HEK293 (cell line): ENCODE data around the gene UBE2E1.
"Not testable (repeated sequence)": the region's sequence is repeated elsewhere in the genome, so short reads cannot be mapped to it uniquely, and the experiment has no call there.

Source experiments
- FEZF1 ChIP-seq: fragments of 450-650 bp; formaldehyde crosslinking; IDR thresholded peaks from 2 replicates; pipeline ENCODE4 v1.5.1; 2016; ENCODE audit warnings: missing biosample characterization, missing genetic modification characterization
- YY1 ChIP-seq: fragments of 450-650 bp; formaldehyde crosslinking; IDR thresholded peaks from 2 replicates; pipeline ENCODE4 v1.5.1; 2018; ENCODE audit warnings: missing biosample characterization, missing genetic modification characterization
- ZNF174 ChIP-seq: fragments of 450-650 bp; formaldehyde crosslinking; IDR thresholded peaks from 2 replicates; pipeline ENCODE4 v1.5.0; 2017; ENCODE audit warnings: missing biosample characterization, mild to moderate bottlenecking, missing genetic modification characterization
- ZNF776 ChIP-seq: fragments of 450-650 bp; formaldehyde crosslinking; IDR thresholded peaks from 2 replicates; pipeline ENCODE4 v1.5.0; 2017; ENCODE audit warnings: missing biosample characterization, missing genetic modification characterization, borderline replicate concordance
- TF ChIP-seq, protein P1 (sequence below): fragments of 450-650 bp; formaldehyde crosslinking; IDR thresholded peaks from 2 replicates; pipeline ENCODE4 v1.5.1; 2016; ENCODE audit warnings: missing biosample characterization, missing genetic modification characterization
- TF ChIP-seq, protein P2 (sequence below): fragments of 450-650 bp; formaldehyde crosslinking; IDR thresholded peaks from 2 replicates; pipeline ENCODE4 v1.5.1; 2016; ENCODE audit warnings: missing biosample characterization, missing genetic modification characterization

DNA sequence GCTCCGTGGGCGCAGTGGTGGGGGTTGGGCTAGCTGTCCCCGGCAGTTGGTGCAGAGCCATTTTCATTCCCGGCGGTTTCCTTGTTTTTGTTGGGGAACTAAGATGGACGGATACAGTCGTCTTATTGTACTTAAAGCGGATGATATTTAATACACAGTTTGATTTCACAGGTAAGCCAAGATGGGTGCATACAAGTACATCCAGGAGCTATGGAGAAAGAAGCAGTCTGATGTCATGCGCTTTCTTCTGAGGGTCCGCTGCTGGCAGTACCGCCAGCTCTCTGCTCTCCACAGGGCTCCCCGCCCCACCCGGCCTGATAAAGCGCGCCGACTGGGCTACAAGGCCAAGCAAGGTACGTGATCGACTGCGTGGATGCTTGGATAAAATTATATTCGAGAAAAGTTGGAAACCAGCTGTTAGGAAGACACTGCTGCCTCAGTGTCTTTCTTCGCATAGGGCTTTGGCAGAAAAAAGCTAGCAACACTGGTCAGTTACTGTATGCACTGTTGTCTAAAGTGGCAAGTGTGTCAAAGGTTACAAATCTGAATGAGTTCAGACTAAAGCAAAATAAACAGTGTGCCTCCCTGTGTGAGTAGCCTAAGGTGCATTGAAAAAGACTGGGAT is 112.0 kb downstream of the UBE2E1 start:
- not testable (repeated sequence) for TF ChIP-seq ZNF776; FEZF1 (tag by site-specific recombination); YY1; ZNF174 (tag by site-specific recombination)
- TF ChIP-seq, protein P1, sequence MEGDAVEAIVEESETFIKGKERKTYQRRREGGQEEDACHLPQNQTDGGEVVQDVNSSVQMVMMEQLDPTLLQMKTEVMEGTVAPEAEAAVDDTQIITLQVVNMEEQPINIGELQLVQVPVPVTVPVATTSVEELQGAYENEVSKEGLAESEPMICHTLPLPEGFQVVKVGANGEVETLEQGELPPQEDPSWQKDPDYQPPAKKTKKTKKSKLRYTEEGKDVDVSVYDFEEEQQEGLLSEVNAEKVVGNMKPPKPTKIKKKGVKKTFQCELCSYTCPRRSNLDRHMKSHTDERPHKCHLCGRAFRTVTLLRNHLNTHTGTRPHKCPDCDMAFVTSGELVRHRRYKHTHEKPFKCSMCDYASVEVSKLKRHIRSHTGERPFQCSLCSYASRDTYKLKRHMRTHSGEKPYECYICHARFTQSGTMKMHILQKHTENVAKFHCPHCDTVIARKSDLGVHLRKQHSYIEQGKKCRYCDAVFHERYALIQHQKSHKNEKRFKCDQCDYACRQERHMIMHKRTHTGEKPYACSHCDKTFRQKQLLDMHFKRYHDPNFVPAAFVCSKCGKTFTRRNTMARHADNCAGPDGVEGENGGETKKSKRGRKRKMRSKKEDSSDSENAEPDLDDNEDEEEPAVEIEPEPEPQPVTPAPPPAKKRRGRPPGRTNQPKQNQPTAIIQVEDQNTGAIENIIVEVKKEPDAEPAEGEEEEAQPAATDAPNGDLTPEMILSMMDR (tag by site-specific recombination), result not testable (repeated sequence)
- TF ChIP-seq, protein P2, sequence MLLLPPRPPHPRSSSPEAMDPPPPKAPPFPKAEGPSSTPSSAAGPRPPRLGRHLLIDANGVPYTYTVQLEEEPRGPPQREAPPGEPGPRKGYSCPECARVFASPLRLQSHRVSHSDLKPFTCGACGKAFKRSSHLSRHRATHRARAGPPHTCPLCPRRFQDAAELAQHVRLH, result not testable (repeated sequence)
